ENCODE results near the gene MYB.

DNA sequence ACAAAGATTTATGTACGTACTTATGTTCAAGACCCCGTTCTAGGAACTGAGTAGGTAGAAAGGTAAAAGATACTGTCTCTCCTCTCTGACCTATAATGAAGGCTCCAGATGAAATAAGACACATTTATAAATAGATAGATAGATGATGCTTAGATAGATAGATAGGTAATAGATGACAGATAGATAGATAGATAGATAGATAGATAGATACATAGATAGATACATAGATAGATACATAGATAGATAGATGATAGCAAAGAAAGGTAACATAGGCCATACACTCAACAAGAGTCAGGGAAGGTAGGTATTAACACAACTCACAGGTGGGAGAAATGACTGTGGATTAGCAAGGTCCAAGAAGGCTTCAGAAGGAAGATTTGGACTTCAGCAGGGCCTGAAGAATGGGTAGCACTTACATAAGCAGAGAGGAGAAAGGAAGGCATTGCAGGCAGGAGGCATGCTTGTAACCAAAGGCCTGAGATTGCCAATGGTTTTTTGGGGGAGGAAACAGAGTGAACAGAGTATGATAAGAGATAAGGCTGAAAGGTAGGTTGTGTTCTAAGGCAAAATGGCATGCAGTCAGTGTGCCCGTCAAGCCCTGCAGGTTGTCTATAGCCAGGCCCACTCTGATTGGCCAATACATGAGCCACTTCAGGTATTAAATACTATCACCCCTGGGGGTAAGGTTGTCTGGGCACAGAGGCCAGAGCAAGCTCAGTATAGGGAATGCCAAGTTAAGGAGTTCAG lies 7.7 kb upstream of the MYB start:
- no peak for TF ChIP-seq EZH2 (conservative IDR thresholded peaks at IDR 0.05; ENCODE audit: low read depth, low read length)
- TF ChIP-seq ATAD3A (CRISPR knock-in tag; IDR thresholded peaks at IDR 0.05) = no peak
- no peak for TF ChIP-seq CERS6 (CRISPR knock-in tag; IDR thresholded peaks at IDR 0.05)
- no peak for TF ChIP-seq IRF9 (CRISPR knock-in tag; IDR thresholded peaks at IDR 0.05; ENCODE audit: borderline replicate concordance)
- no peak for TF ChIP-seq TEAD2 (CRISPR knock-in tag; IDR thresholded peaks at IDR 0.05)
- no peak for TF ChIP-seq EP300 (IDR thresholded peaks at IDR 0.05; ENCODE audit: low read depth in 2 of 2, low read length in 2 of 2)
- no peak for TF ChIP-seq EP300 (CRISPR knock-in tag; IDR thresholded peaks at IDR 0.05; ENCODE audit: borderline replicate concordance)
- TF ChIP-seq CEBPB (IDR thresholded peaks at IDR 0.05; ENCODE audit: borderline replicate concordance, low read depth, low read length) = no peak
